Kidney (tissue), 14 donors: ENCODE data around the gene PRDM15. TPM values are rescaled to one million over a fixed set of nuclear protein-coding genes. Genes with fewer than 3 reads are reported as not detected.

Experiments used
- DNase-seq, 5 donors: peaks; one replicate each; pipeline ENCODE4 v3.0.0-alpha.2; 2013 to 2020
- FAIRE-seq: peaks from 2 replicates; lab custom pipeline; 2012; peaks lifted over from hg19 to GRCh38; lab: Jason Lieb, UNC
- H3K27ac ChIP-seq, 2 donors: one replicate each; pipeline ENCODE4 v1.7.0; 2013; ENCODE audit warnings: low read depth in 2 of 2, low read length in 2 of 2, inconsistent platforms in 1 of 2
- H3K27me3 ChIP-seq: one replicate; pipeline ENCODE4 v1.7.1; 2013; ENCODE audit warnings: low read length, inconsistent platforms; ENCODE audit not compliant: control insufficient read depth, insufficient read depth
- H3K36me3 ChIP-seq, 3 donors: one replicate each; pipeline versions ENCODE4 v1.7.0 to v1.7.1; 2013; ENCODE audit warnings: low read length in 3 of 3, control low read depth in 1 of 3, inconsistent platforms in 1 of 3; ENCODE audit not compliant: insufficient read depth in 3 of 3, control insufficient read depth in 2 of 3
- H3K4me1 ChIP-seq, 3 donors: one replicate each; pipeline versions ENCODE4 v1.7.0 to v1.7.1; 2013; ENCODE audit warnings: low read length in 3 of 3, inconsistent platforms in 1 of 3, low read depth in 1 of 3; ENCODE audit not compliant: control insufficient read depth in 2 of 3, insufficient read depth in 2 of 3
- H3K4me3 ChIP-seq, 3 donors: one replicate each; pipeline versions ENCODE4 v1.7.0 to v1.8.1; 2013; ENCODE audit warnings: low read length in 3 of 3, control low read depth in 1 of 3, inconsistent platforms in 1 of 3
- H3K9ac ChIP-seq, 3 donors: one replicate each; pipeline versions ENCODE4 v1.7.0 to v1.7.1; 2013; ENCODE audit warnings: low read length in 3 of 3, control low read depth in 1 of 3, inconsistent platforms in 1 of 3
- H3K9me3 ChIP-seq, 3 donors: one replicate each; pipeline versions ENCODE4 v1.7.0 to v1.7.1; 2013; ENCODE audit warnings: low read length in 3 of 3, control low read depth in 1 of 3, inconsistent platforms in 1 of 3; ENCODE audit not compliant: control insufficient read depth in 2 of 3, insufficient read depth in 1 of 3
- CTCF ChIP-seq: IDR thresholded peaks from 3 replicates; pipeline ENCODE4 v1.5.1; 2012; ENCODE audit warnings: mild to moderate bottlenecking, moderate library complexity, borderline replicate concordance; ENCODE audit not compliant: insufficient read depth; ENCODE audit errors: extremely low read depth
- intact Hi-C: fragments of 100-400 bp; cut with DNase I; formaldehyde crosslinking; loops from one replicate; pipeline ENCODE4 v1.11.1; 2022
- polyA plus RNA-seq: library from polyadenylated mRNA; stranded (reverse); fragments of 350-450 nt; fragmentation: Illumina TruSeq; extraction: RNeasy Lipid Tissue Mini Kit (QIAGEN cat#74804); gene quantifications from one replicate; pipeline ENCODE4 v1.2.3, GENCODE V29; 2014; ENCODE audit warnings: low read depth, low replicate concordance; ENCODE audit not compliant: insufficient read depth
- total RNA-seq: library from RNA; stranded (reverse); fragmentation: NEBNext Ultra II Directional; extraction: Animal tissue kit (Norgen Biotek cat#: 25700); gene quantifications from one replicate; pipeline ENCODE4 v1.2.1, GENCODE V29; 2021
- donor health status: control.
- donor health status: control.
- donor health status: control.
- donor health status: control.
- donor health status: control.
- donor health status: DM: yes; HTN: yes; CAD: no.
- donor health status: Normal renal cell carcinoma (clear cell type).

The PRDM15 gene
- total and polyA plus RNA-seq, 2 donors from 2014 or later: 1.3 to 8.4 TPM

GRCh38 chr21:41834252-41834925 is 44.8 kb downstream of the PRDM15 start:
- no peaks in the 10 kb centered on the region for H3K9me3 ChIP-seq
- no peak overlapping the region for H3K9ac ChIP-seq
- no peak overlapping the region for H3K4me3 ChIP-seq
- no peak for TF ChIP-seq CTCF
- H3K27ac ChIP-seq: no peak overlapping the region
- intact Hi-C loops: no loop called here
- H3K27me3 ChIP-seq: no peaks in the 10 kb centered on the region
- H3K4me1 ChIP-seq: no peaks in the 10 kb centered on the region
- peaks cover 0 to 7% (median 0%) of the 10 kb centered on the region in 3 donors for H3K36me3 ChIP-seq
- FAIRE-seq: no peak
- no peak for DNase-seq

GRCh38 chr21:41833497-41834115 is 45.5 kb downstream of the PRDM15 start:
- Histone ChIP-seq H3K27me3 (no peaks in the 10 kb centered on the region), H3K4me1 (no peaks in the 10 kb centered on the region), H3K9me3 (no peaks in the 10 kb centered on the region), H3K4me3 (no peak overlapping the region), H3K27ac (no peak overlapping the region), H3K36me3 (peaks cover 0 to 7% (median 0%) of the 10 kb centered on the region in 3 donors), H3K9ac (no peak overlapping the region)
- no peak for TF ChIP-seq CTCF
- FAIRE-seq: no peak
- intact Hi-C loops: no loop called here
- DNase-seq: no peak

- FAIRE-seq: no peak
- no peak overlapping the region for H3K9ac ChIP-seq
- H3K9me3 ChIP-seq: no peaks in the 10 kb centered on the region
- DNase-seq: no peak
- no peak overlapping the region for H3K4me3 ChIP-seq
- H3K27me3 ChIP-seq: no peaks in the 10 kb centered on the region
- peaks cover 0 to 7% (median 0%) of the 10 kb centered on the region in 3 donors for H3K36me3 ChIP-seq
- no peaks in the 10 kb centered on the region for H3K4me1 ChIP-seq
- TF ChIP-seq CTCF: no peak
- no peak overlapping the region for H3K27ac ChIP-seq
- intact Hi-C loops: no loop called here
These were observed 46.3 kb downstream of the PRDM15 start for GRCh38 chr21:41832596-41833496.
